ENCODE data around the gene KIF11.

Gene KIF11

DNA sequence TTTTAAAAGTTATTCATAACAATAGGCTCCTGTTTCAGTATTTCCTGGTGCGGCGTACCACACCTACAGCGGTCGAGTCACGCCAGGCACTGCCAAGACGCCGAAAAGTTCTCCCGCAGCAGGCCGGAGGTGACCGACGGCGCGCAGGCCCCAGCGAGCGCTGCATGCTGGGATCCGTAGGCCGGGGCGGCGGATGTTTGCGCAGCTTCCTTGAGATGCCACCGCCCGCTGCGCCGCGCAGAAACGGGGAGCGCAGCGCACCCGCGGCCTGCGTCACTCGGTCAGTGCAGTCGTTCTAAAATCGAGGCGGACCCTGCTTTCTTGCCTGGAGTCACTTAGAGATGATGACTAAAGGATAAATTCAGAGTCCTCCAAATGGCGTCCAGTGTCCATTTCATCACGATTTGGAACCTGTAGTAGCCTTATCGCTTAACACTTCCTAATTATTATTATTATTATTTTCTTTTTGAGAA is 1.3 kb upstream of the KIF11 start:
- TF ChIP-seq, protein P1, sequence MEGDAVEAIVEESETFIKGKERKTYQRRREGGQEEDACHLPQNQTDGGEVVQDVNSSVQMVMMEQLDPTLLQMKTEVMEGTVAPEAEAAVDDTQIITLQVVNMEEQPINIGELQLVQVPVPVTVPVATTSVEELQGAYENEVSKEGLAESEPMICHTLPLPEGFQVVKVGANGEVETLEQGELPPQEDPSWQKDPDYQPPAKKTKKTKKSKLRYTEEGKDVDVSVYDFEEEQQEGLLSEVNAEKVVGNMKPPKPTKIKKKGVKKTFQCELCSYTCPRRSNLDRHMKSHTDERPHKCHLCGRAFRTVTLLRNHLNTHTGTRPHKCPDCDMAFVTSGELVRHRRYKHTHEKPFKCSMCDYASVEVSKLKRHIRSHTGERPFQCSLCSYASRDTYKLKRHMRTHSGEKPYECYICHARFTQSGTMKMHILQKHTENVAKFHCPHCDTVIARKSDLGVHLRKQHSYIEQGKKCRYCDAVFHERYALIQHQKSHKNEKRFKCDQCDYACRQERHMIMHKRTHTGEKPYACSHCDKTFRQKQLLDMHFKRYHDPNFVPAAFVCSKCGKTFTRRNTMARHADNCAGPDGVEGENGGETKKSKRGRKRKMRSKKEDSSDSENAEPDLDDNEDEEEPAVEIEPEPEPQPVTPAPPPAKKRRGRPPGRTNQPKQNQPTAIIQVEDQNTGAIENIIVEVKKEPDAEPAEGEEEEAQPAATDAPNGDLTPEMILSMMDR (conservative IDR thresholded peaks at IDR 0.05; ENCODE audit: low read depth, low read length), result no peak
- H3K79me2 ChIP-seq (ENCODE audit: insufficient read depth, low read depth), result peaks cover 37% of the 10 kb centered on the region
- no peak overlapping the region for H3K4me3 ChIP-seq (IDR thresholded peaks at IDR 0.05; ENCODE audit: insufficient read depth, low read depth, low read length)
- peaks cover 19% of the 10 kb centered on the region for H4K20me1 ChIP-seq (ENCODE audit: insufficient read depth)
- peaks cover 33% of the 10 kb centered on the region for H3K4me1 ChIP-seq (ENCODE audit: low read depth, poor library complexity, severe bottlenecking)
- H3K9ac ChIP-seq, result peak overlapping the region; percentile 90; the same call in 1 of the 2 replicates
- 0 out of 2 replicates have a peak, but pooled peaks cover 3% of the 10 kb centered on the region for H3K36me3 ChIP-seq (ENCODE audit: insufficient read depth)
- H3K4me2 ChIP-seq, result peak overlapping the region; percentile 38
- H3K27me3 ChIP-seq (ENCODE audit: insufficient read depth, low read depth), result no peaks in the 10 kb centered on the region
- peak overlapping the region; percentile 62 for H2AFZ ChIP-seq (ENCODE audit: low read depth)
- H3K27ac ChIP-seq, result peak overlapping the region; percentile 93

DNA sequence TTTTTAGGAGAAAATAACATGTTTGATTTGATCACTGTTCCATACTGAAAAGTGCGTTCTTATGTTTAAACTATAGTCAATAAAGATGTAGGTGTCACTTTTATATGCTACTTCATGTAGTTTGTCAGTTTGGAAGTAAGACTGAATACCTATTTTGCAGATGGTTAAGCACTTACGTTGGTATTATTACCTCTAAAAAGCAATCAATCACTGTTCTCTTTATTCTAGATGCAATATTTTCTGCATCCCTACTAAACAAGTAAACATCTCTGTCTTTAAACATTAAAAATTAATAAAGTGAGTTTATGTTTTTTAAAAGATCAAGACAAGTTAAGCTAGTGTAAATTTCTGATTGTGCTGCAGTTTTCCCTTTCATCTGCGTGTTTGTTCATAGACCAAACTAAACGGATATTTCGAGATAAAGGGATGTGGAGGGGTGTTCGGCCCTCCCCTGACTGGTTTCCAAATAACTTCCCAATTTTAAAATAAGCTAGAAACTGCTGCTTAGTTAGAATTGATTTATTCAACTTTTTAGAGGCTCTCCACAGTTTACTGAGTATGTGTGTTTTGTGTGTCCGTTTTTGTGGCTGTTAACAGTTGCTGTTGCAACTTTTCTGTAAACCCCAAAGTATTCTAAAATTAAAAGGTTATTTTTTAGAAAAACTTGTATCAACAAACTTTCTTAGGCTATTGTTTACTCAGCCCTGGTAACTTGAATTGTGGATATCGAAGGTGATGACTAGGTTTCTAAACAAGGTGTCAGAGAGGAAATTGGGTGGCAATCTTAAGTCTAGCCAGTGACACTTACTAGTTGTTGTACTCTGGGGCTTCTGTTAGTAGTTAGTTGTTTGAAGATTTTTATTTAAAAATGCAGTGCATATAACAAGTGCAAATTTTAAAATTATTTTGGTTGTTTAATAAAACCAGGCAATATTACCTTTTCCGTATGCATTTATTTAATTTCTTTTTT is 974 bp downstream of the KIF11 start:
- peak overlapping the region; percentile 93 for H3K27ac ChIP-seq
- TF ChIP-seq, protein P1 (conservative IDR thresholded peaks at IDR 0.05; ENCODE audit: low read depth, low read length), result no peak
- H4K20me1 ChIP-seq (ENCODE audit: insufficient read depth), result peaks cover 19% of the 10 kb centered on the region
- H3K9ac ChIP-seq, result peak overlapping the region; percentile 90
- H3K4me3 ChIP-seq (IDR thresholded peaks at IDR 0.05; ENCODE audit: insufficient read depth, low read depth, low read length), result peak overlapping the region; percentile 34
- H3K79me2 ChIP-seq (ENCODE audit: insufficient read depth, low read depth), result peaks cover 60% of the 10 kb centered on the region
- peaks cover 42% of the 10 kb centered on the region for H3K4me1 ChIP-seq (ENCODE audit: low read depth, poor library complexity, severe bottlenecking)
- H3K27me3 ChIP-seq (ENCODE audit: insufficient read depth, low read depth), result no peaks in the 10 kb centered on the region
- H2AFZ ChIP-seq (ENCODE audit: low read depth), result peak overlapping the region; percentile 62
- peak overlapping the region; percentile 94 for H3K4me2 ChIP-seq
- H3K36me3 ChIP-seq (ENCODE audit: insufficient read depth), result 0 out of 2 replicates have a peak, but pooled peaks cover 3% of the 10 kb centered on the region

DNA sequence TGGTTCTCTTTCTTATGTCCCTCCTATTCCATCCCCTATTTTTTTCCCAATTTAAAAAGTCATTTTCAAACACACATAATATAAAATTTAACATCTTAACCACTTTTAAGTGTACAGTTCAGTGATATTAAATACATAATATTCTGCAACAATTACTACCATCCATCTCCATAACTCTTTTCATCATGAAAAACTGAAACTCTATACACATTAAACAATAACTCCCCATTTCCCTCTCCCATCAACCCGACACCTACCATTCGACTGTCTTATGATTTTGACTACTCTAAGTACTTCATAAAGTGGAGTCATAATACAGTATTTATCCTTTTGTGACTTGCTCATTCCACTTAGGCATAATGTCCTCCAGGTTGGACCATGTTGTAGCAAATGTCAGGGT is 2.6 kb downstream of the KIF11 start:
- H3K27ac ChIP-seq, result no peak overlapping the region
- no peak overlapping the region for H2AFZ ChIP-seq (ENCODE audit: low read depth)
- H3K36me3 ChIP-seq (ENCODE audit: insufficient read depth), result 0 out of 2 replicates have a peak, but pooled peaks cover 3% of the 10 kb centered on the region
- TF ChIP-seq, protein P1 (conservative IDR thresholded peaks at IDR 0.05; ENCODE audit: low read depth, low read length), result no peak
- H4K20me1 ChIP-seq (ENCODE audit: insufficient read depth), result peaks cover 19% of the 10 kb centered on the region
- H3K27me3 ChIP-seq (ENCODE audit: insufficient read depth, low read depth), result no peaks in the 10 kb centered on the region
- peaks cover 37% of the 10 kb centered on the region for H3K4me1 ChIP-seq (ENCODE audit: low read depth, poor library complexity, severe bottlenecking)
- no peak overlapping the region for H3K9ac ChIP-seq
- peaks cover 76% of the 10 kb centered on the region for H3K79me2 ChIP-seq (ENCODE audit: insufficient read depth, low read depth)
- H3K4me2 ChIP-seq, result peak overlapping the region; percentile 94
- H3K4me3 ChIP-seq (IDR thresholded peaks at IDR 0.05; ENCODE audit: insufficient read depth, low read depth, low read length), result no peak overlapping the region

DNA sequence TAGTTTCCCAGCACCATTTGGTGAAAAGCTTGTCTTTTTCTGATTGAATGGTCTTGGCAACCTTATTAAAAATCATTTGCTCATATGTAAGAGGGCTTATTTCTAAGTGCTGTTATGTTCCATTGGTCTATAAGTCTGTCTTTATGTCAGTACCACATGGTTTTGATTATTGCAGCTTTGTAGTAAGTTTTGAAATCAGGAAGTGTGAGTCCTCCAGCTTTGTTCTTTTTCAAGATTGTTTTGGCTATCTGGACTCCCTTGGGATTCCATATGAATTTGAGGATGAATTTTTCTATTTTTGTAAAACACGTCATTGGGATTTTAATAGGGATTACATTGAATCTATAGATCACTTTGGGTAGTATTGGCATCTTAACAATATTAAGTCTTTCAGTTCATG is 5.4 kb downstream of the KIF11 start:
- H3K36me3 ChIP-seq (ENCODE audit: insufficient read depth), result 0 out of 2 replicates have a peak, but pooled peaks cover 3% of the 10 kb centered on the region
- TF ChIP-seq, protein P1 (conservative IDR thresholded peaks at IDR 0.05; ENCODE audit: low read depth, low read length), result no peak
- peaks cover 100% of the 10 kb centered on the region for H3K79me2 ChIP-seq (ENCODE audit: insufficient read depth, low read depth)
- H3K27ac ChIP-seq, result no peak overlapping the region
- H3K4me3 ChIP-seq (IDR thresholded peaks at IDR 0.05; ENCODE audit: insufficient read depth, low read depth, low read length), result no peak overlapping the region
- no peaks in the 10 kb centered on the region for H3K27me3 ChIP-seq (ENCODE audit: insufficient read depth, low read depth)
- no peak overlapping the region for H2AFZ ChIP-seq (ENCODE audit: low read depth)
- H3K4me1 ChIP-seq (ENCODE audit: low read depth, poor library complexity, severe bottlenecking), result peaks cover 54% of the 10 kb centered on the region
- H3K9ac ChIP-seq, result no peak overlapping the region
- no peak overlapping the region for H3K4me2 ChIP-seq
- H4K20me1 ChIP-seq (ENCODE audit: insufficient read depth), result peaks cover 28% of the 10 kb centered on the region

Data from KMS-11 (cell line).